CD4-positive, alpha-beta memory T cell (primary cell): ENCODE results near the gene PRR15L. TPM values are rescaled to one million over a fixed set of nuclear protein-coding genes. Genes with fewer than 3 reads are reported as not detected.

Experiments used
- CTCF ChIA-PET: fragments of 350-600 bp; sonication (Branson Sonifier 250); formaldehyde crosslinking; loops from one replicate; lab custom pipeline; 2021; ENCODE audit warnings: inconsistent platforms; ENCODE audit not compliant: partially characterized antibody; lab: Charles Lee
- POLR2A ChIA-PET: fragments of 350-600 bp; sonication (Branson Sonifier 250); formaldehyde crosslinking; loops from one replicate; lab custom pipeline; 2021; ENCODE audit not compliant: partially characterized antibody; lab: Charles Lee
- DNase-seq, 5 donors: peaks; one replicate each; pipeline versions ENCODE4 v3.0.0 to v3.0.0-alpha.2; 2020 to 2022; ENCODE audit warnings: mixed read lengths in 1 of 5
- H3K27ac ChIP-seq: one replicate; pipeline ENCODE4 v1.7.0; 2013; ENCODE audit warnings: low read depth, low read length
- H3K27me3 ChIP-seq: 2 replicates; pipeline ENCODE4 v1.7.0; 2013; ENCODE audit warnings: mild to moderate bottlenecking, low read length, moderate library complexity; ENCODE audit not compliant: insufficient read depth
- H3K36me3 ChIP-seq: 2 replicates; pipeline ENCODE4 v1.7.0; 2013; ENCODE audit warnings: mild to moderate bottlenecking, low read length, moderate library complexity; ENCODE audit not compliant: insufficient read depth
- H3K4me1 ChIP-seq: 2 replicates; pipeline ENCODE4 v1.7.0; 2013; ENCODE audit warnings: mild to moderate bottlenecking, low read length, moderate library complexity; ENCODE audit not compliant: insufficient read depth
- H3K4me3 ChIP-seq, 2 donors: one replicate each; pipeline ENCODE4 v1.7.0; 2013; ENCODE audit warnings: low read length in 2 of 2, mild to moderate bottlenecking in 1 of 2
- H3K9me3 ChIP-seq, 2 donors: one replicate each; pipeline ENCODE4 v1.7.0; 2013; ENCODE audit warnings: low read length in 2 of 2, control low read depth in 1 of 2; ENCODE audit not compliant: control insufficient read depth in 1 of 2
- H3K27ac Mint-ChIP-seq, 7 donors: one replicate each; pipeline ENCODE4 v1.8.0; 2020 to 2021; ENCODE audit warnings: mixed read lengths in 7 of 7, mild to moderate bottlenecking in 6 of 7, inconsistent platforms in 3 of 7, moderate library complexity in 3 of 7
- H3K27me3 Mint-ChIP-seq, 2 donors: one replicate each; pipeline ENCODE4 v1.8.0; 2020 to 2021; ENCODE audit warnings: mixed read lengths in 2 of 2
- H3K36me3 Mint-ChIP-seq, 2 donors: one replicate each; pipeline ENCODE4 v1.8.0; 2020 to 2021; ENCODE audit warnings: mixed read lengths in 2 of 2, inconsistent platforms in 1 of 2, mild to moderate bottlenecking in 1 of 2
- H3K4me1 Mint-ChIP-seq, 4 donors: one replicate each; pipeline ENCODE4 v1.8.0; 2020 to 2021; ENCODE audit warnings: mixed read lengths in 4 of 4, mild to moderate bottlenecking in 1 of 4
- H3K4me3 Mint-ChIP-seq, 8 donors: one replicate each; pipeline ENCODE4 v1.8.0; 2020 to 2021; ENCODE audit warnings: mixed read lengths in 8 of 8, mild to moderate bottlenecking in 7 of 8, moderate library complexity in 6 of 8, inconsistent platforms in 3 of 8
- H3K9me3 Mint-ChIP-seq, 8 donors: one replicate each; pipeline ENCODE4 v1.8.0; 2020 to 2021; ENCODE audit warnings: mixed read lengths in 8 of 8, mild to moderate bottlenecking in 5 of 8, inconsistent platforms in 3 of 8, moderate library complexity in 1 of 8
- intact Hi-C: fragments of 100-400 bp; cut with micrococcal nuclease; formaldehyde crosslinking; loops from one replicate; pipeline ENCODE4 v1.15.1; 2023
- polyA plus RNA-seq, 2 donors: library from polyadenylated mRNA; unstranded; fragments of 300-500 nt; fragmentation: Illumina TruSeq; gene quantifications; one replicate each; pipeline ENCODE4 v1.2.3, GENCODE V29; 2021
- total RNA-seq, 2 experiments: library from RNA; stranded (reverse); gene quantifications; one replicate each; pipeline ENCODE4 v1.2.3, GENCODE V29; 2021

Gene PRR15L
- not detected for total RNA-seq
- polyA plus RNA-seq: under 1 TPM in 1 of 2 donors, not detected in 1; 0.11 TPM

- Histone ChIP-seq H3K27me3 (no peaks in the 10 kb centered on the region), H3K36me3 (no peaks in the 10 kb centered on the region), H3K27ac (no peak within 1 kb of the TSS), H3K4me3 (no peak within 1 kb of the TSS), H3K9me3 (no peaks in the 10 kb centered on the region), H3K4me1 (no peaks in the 10 kb centered on the region)
- Mint-ChIP-seq H3K4me3 (no peak within 1 kb of the TSS), H3K27me3 (no peaks in the 10 kb centered on the region), H3K27ac (peak within 1 kb of the TSS in 1 of 7 donors; percentile 17), H3K4me1 (no peaks in the 10 kb centered on the region), H3K36me3 (peaks cover 0 to 4% of the 10 kb centered on the region in 2 donors), H3K9me3 (no peaks in the 10 kb centered on the region)
- DNase-seq: no peak
- intact Hi-C loops: no loop called here
- POLR2A ChIA-PET: interaction anchor here (1.5 to 2.4 kb wide), 2 partner anchors 13 to 16 kb away, joined by 3 to 7 read pairs; partner anchors contain the start of genes CDK5RAP3 and PNPO
- CTCF ChIA-PET: interaction anchor here (0.8 to 2.2 kb wide), 5 partner anchors 10 to 115 kb away, joined by 3 to 16 read pairs (median 8); partner anchors contain the start of gene CDK5RAP3
Measured at GRCh38 chr17:47957591-47958490, at the start of gene PRR15L. PRR15L (minus strand) TSS chr17:47957883; CDS start chr17:47953234, 4,649 bp downstream.

GRCh38 chr17:48006936-48007709 lies 49.4 kb upstream of the PRR15L start:
- CTCF ChIA-PET: interaction anchor here (1.4 kb wide), 1 partner anchor 72 kb away, joined by 4 read pairs; no protein-coding TSS in a partner anchor
- Mint-ChIP-seq H3K27me3 (peaks cover 21 to 39% of the 10 kb centered on the region in 2 donors), H3K27ac (no peak overlapping the region)

GRCh38 chr17:48004983-48005382 lies 47.3 kb upstream of the PRR15L start:
- intact Hi-C loops: no loop called here
- Histone ChIP-seq H3K9me3 (no peaks in the 10 kb centered on the region), H3K4me1 (peaks cover 4% of the 10 kb centered on the region), H3K27ac (no peak overlapping the region), H3K36me3 (no peaks in the 10 kb centered on the region), H3K4me3 (no peak overlapping the region), H3K27me3 (peaks cover 3% of the 10 kb centered on the region)
- Mint-ChIP-seq H3K27me3 (peaks cover 11 to 29% of the 10 kb centered on the region in 2 donors), H3K4me1 (no peaks in the 10 kb centered on the region), H3K27ac (no peak overlapping the region), H3K4me3 (no peak overlapping the region), H3K36me3 (no peaks in the 10 kb centered on the region), H3K9me3 (no peaks in the 10 kb centered on the region)
- CTCF ChIA-PET: no interaction called here
- POLR2A ChIA-PET: no interaction called here
- no peak for DNase-seq

More at GRCh38 chr17:48006936-48007709, 49.4 kb upstream of the PRR15L start:
- Histone ChIP-seq H3K4me3 (no peak overlapping the region), H3K27me3 (peaks cover 11% of the 10 kb centered on the region), H3K36me3 (no peaks in the 10 kb centered on the region), H3K4me1 (peaks cover 11% of the 10 kb centered on the region), H3K27ac (no peak overlapping the region), H3K9me3 (no peaks in the 10 kb centered on the region)
- H3K9me3 Mint-ChIP-seq: no peaks in the 10 kb centered on the region
- DNase-seq: no peak
- POLR2A ChIA-PET: no interaction called here
- no peak overlapping the region for H3K4me3 Mint-ChIP-seq
- no peaks in the 10 kb centered on the region for H3K36me3 Mint-ChIP-seq
- H3K4me1 Mint-ChIP-seq: peaks cover 6 to 11% (median 10%) of the 10 kb centered on the region in 4 donors
- intact Hi-C loops: no loop called here

GRCh38 chr17:48003417-48004151 lies 45.9 kb upstream of the PRR15L start:
- H3K27ac ChIP-seq: no peak overlapping the region
- no peak overlapping the region for H3K4me3 Mint-ChIP-seq
- H3K4me1 ChIP-seq: peaks cover 4% of the 10 kb centered on the region
- no peak overlapping the region for H3K27ac Mint-ChIP-seq
- DNase-seq: no peak
- no peaks in the 10 kb centered on the region for H3K36me3 Mint-ChIP-seq
- H3K9me3 ChIP-seq: no peaks in the 10 kb centered on the region
- H3K4me3 ChIP-seq: no peak overlapping the region
- ChIA-PET POLR2A (no interaction called here), CTCF (interaction anchor here (0.6 to 0.8 kb wide), 2 partner anchors 57 to 633 kb away, joined by 3 read pairs; no protein-coding TSS in a partner anchor)
- H3K36me3 ChIP-seq: no peaks in the 10 kb centered on the region
- no peaks in the 10 kb centered on the region for H3K9me3 Mint-ChIP-seq
- peaks cover 0 to 5% (median under 1%) of the 10 kb centered on the region in 4 donors for H3K4me1 Mint-ChIP-seq
- no peaks in the 10 kb centered on the region for H3K27me3 ChIP-seq
- H3K27me3 Mint-ChIP-seq: peaks cover 6 to 22% of the 10 kb centered on the region in 2 donors
- intact Hi-C loops: no loop called here

- Mint-ChIP-seq H3K27me3 (peaks cover 5 to 20% of the 10 kb centered on the region in 2 donors), H3K9me3 (no peaks in the 10 kb centered on the region), H3K4me3 (no peak overlapping the region), H3K4me1 (peaks cover 0 to 5% (median under 1%) of the 10 kb centered on the region in 4 donors), H3K36me3 (no peaks in the 10 kb centered on the region), H3K27ac (no peak overlapping the region)
- ChIA-PET CTCF (interaction anchor here (0.6 kb wide), 1 partner anchor 634 kb away, joined by 4 read pairs; no protein-coding TSS in a partner anchor), POLR2A (no interaction called here)
- no peaks in the 10 kb centered on the region for H3K27me3 ChIP-seq
- peaks cover 4% of the 10 kb centered on the region for H3K4me1 ChIP-seq
- no peak overlapping the region for H3K27ac ChIP-seq
- no peaks in the 10 kb centered on the region for H3K36me3 ChIP-seq
- H3K4me3 ChIP-seq: no peak overlapping the region
- intact Hi-C loops: no loop called here
- no peaks in the 10 kb centered on the region for H3K9me3 ChIP-seq
- no peak for DNase-seq
Measured at GRCh38 chr17:48002916-48003416, 45.3 kb upstream of the PRR15L start.

- Histone ChIP-seq H3K36me3 (no peaks in the 10 kb centered on the region), H3K27ac (no peak overlapping the region), H3K4me3 (no peak overlapping the region), H3K27me3 (no peaks in the 10 kb centered on the region), H3K4me1 (peaks cover 4% of the 10 kb centered on the region), H3K9me3 (no peaks in the 10 kb centered on the region)
- Mint-ChIP-seq H3K4me3 (no peak overlapping the region), H3K27me3 (peaks cover 5 to 20% of the 10 kb centered on the region in 2 donors), H3K4me1 (peaks cover 0 to 5% (median under 1%) of the 10 kb centered on the region in 4 donors), H3K36me3 (no peaks in the 10 kb centered on the region), H3K9me3 (no peaks in the 10 kb centered on the region), H3K27ac (no peak overlapping the region)
- ChIA-PET CTCF (interaction anchor here (0.6 to 1.4 kb wide), 2 partner anchors 9 to 634 kb away, joined by 4 read pairs; no protein-coding TSS in a partner anchor), POLR2A (no interaction called here)
- DNase-seq: no peak
- intact Hi-C loops: no loop called here
Measured at GRCh38 chr17:48002266-48002915, 44.7 kb upstream of the PRR15L start.
